ENCODE measurements around the gene IL17F.

Gene IL17F

GRCh38 chr6:52244400-52244799 lies at the start of gene IL17F:
IL17F (minus strand) TSS chr6:52244500; CDS start chr6:52244429, 71 bp downstream.
- DNase-seq (ENCODE audit: low read depth, low spot score): no peak

GRCh38 chr6:52293067-52293466 lies 48.8 kb upstream of the IL17F start:
- DNase-seq (ENCODE audit: low read depth, low spot score): no peak

GRCh38 chr6:52288841-52289240 lies 44.5 kb upstream of the IL17F start:
- DNase-seq (ENCODE audit: low read depth, low spot score): no peak

GRCh38 chr6:52288216-52288615 lies 43.9 kb upstream of the IL17F start:
- no peak for DNase-seq (ENCODE audit: low read depth, low spot score)

- DNase-seq (ENCODE audit: low read depth, low spot score): peak; percentile 36
These were observed 42.6 kb upstream of the IL17F start for GRCh38 chr6:52286798-52287432.

GRCh38 chr6:52285177-52286068 lies 41.1 kb upstream of the IL17F start:
- DNase-seq (ENCODE audit: low read depth, low spot score): no peak

GRCh38 chr6:52284460-52285176 lies 40.3 kb upstream of the IL17F start, which contains the start of gene MCM3:
MCM3 (minus strand) TSS chr6:52284742; CDS start chr6:52284674, 68 bp downstream.
- peak; percentile 97 for DNase-seq (ENCODE audit: low read depth, low spot score)

GRCh38 chr6:52284131-52284459 lies 39.8 kb upstream of the IL17F start:
- no peak for DNase-seq (ENCODE audit: low read depth, low spot score)

- no peak for DNase-seq (ENCODE audit: low read depth, low spot score)
These were observed 38.8 kb upstream of the IL17F start for GRCh38 chr6:52283111-52283510.

GRCh38 chr6:52276130-52276529 lies 31.8 kb upstream of the IL17F start:
- no peak for DNase-seq (ENCODE audit: low read depth, low spot score)

- no peak for DNase-seq (ENCODE audit: low read depth, low spot score)
These were observed 27.7 kb upstream of the IL17F start for GRCh38 chr6:52271852-52272460.

GRCh38 chr6:52263709-52264540 lies 19.6 kb upstream of the IL17F start:
- peak; percentile 24 for DNase-seq (ENCODE audit: low read depth, low spot score)

GRCh38 chr6:52262620-52263344 lies 18.5 kb upstream of the IL17F start:
- DNase-seq (ENCODE audit: low read depth, low spot score): no peak

- DNase-seq (ENCODE audit: low read depth, low spot score): no peak
These were observed 16.9 kb upstream of the IL17F start for GRCh38 chr6:52261229-52261628.

GRCh38 chr6:52260634-52261033 lies 16.3 kb upstream of the IL17F start:
- no peak for DNase-seq (ENCODE audit: low read depth, low spot score)

- DNase-seq (ENCODE audit: low read depth, low spot score): no peak
These were observed 11.1 kb upstream of the IL17F start for GRCh38 chr6:52255434-52255833.

GRCh38 chr6:52254731-52255378 lies 10.6 kb upstream of the IL17F start:
- no peak for DNase-seq (ENCODE audit: low read depth, low spot score)

GRCh38 chr6:52253494-52253893 lies 9.2 kb upstream of the IL17F start:
- DNase-seq (ENCODE audit: low read depth, low spot score): no peak

- no peak for DNase-seq (ENCODE audit: low read depth, low spot score)
These were observed 6.8 kb upstream of the IL17F start for GRCh38 chr6:52251113-52251512.

GRCh38 chr6:52249078-52249477 lies 4.8 kb upstream of the IL17F start:
- DNase-seq (ENCODE audit: low read depth, low spot score): no peak

Data from smooth muscle cell of the brain vasculature (primary cell).